Midbrain (tissue), 1 donor: Measurements from ENCODE around the gene PURB.
"Not testable (repeated sequence)": the region's sequence is repeated elsewhere in the genome, so short reads cannot be mapped to it uniquely, and the experiment has no call there.

Experiments used
- DNase-seq: peaks from one replicate; lab custom pipeline; 2025; lab: John Stamatoyannopoulos, UW

PURB gene

DNA sequence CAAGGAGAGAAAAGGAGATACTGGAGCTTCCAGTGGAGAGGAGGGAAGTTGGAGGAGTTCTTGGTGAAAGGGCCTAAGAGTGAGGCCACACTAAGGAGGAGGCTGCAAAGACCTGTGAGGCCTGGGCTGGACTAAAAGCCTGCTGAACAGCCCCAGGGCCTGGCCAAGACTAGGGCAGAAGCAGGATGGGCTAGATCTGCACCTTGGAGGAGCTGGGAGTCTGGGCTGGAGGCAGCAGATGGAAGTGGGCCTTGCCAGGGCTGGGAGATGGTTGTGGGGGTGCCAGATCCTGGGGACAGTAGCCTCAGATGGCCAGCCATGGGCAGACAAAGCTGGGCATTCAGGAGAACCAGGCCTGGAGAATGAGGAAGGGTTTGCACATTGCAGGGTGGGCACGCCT lies 6.5 kb upstream of the PURB start:
- no peak for DNase-seq

GRCh38 chr7:44891372-44891771 lies 6.0 kb upstream of the PURB start:
- no peak for DNase-seq

DNA sequence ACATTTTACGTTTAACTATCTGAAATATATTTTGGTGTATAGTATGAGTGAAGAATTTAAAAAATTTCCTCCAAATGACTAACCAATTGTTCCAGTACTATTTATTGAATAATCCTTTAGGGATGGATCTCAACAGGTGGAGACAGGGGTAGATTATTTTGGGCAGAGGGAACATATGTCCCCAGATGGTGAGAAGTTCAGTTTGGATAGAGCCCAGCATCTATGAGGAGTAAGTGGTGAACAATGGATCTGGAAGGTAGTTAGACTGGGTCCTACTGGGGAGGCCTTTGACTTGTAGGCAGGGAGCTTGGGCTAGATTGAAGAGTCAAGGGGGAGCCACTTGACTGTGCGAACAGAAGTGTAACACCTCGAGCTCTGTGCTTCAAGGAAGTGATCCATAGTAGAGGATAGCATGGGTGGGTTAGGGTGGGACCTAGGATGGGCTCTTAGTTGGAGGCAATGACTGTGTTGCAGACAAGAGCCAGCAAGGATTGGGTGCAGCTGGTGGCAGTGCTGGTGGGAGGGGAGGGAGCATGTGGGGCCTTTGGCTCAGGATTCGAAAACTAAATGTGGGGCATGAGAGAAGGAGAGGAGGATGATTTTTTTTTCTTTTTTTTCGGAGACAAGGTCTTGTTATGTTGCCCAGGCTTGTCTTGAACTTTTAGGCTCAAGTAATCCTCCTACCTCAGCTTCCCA lies 3.9 kb upstream of the PURB start:
- DNase-seq: no peak

- DNase-seq: no peak
These were observed 2.0 kb upstream of the PURB start for GRCh38 chr7:44887293-44887692.

- DNase-seq: no peak
These were observed 523 bp downstream of the PURB start for GRCh38 chr7:44884621-44885393.

DNA sequence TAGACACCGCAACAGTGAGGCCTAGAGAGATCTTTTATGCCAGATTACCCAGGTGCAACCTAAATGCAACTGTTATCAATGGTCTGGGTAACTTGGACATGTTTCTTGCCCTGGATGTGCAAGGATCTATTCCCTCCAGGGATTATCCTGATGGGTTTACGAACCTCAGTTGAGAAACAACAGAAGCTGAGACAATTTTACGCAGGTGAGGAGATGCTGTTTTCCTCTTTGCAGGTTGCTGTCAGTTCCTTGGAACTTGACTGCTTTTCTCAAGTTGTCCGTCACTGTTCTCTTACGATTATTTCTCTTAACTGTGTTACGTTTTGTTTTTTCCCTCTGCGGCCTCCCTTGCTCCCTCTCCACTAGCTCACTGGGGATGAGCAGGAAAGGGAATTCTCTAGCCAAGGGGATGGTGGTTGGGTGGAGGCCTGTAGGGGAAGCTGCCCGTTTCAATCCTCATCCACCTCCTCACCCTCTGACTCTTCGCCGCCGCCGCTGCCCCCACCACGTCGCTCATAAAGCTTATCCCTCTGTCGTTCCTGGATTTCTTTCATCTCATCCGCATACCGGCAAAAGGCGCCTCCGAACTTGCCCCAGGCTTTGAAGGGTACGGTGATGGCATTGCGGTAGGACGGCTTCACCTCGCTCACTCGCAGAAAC lies 1.2 kb downstream of the PURB start:
- DNase-seq: no peak

DNA sequence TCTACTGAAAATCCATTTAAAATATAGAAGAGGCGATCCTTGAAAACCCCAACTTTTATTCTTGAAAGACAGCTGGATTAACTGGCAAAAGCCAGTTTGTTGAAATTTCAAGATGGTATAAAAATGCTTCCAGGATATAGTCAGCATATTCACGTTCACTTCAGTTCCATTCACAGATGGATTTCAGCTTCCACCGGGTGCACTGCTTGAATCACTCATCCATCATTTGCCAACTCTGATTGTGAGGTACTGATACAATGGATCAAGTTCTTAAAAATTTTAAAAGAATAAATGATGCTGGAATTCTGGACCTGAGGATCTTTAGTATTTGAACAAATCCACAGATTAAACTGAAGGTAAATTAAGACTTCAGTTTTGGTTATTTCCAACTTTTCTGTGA lies 2.4 kb downstream of the PURB start:
- DNase-seq: no peak

DNA sequence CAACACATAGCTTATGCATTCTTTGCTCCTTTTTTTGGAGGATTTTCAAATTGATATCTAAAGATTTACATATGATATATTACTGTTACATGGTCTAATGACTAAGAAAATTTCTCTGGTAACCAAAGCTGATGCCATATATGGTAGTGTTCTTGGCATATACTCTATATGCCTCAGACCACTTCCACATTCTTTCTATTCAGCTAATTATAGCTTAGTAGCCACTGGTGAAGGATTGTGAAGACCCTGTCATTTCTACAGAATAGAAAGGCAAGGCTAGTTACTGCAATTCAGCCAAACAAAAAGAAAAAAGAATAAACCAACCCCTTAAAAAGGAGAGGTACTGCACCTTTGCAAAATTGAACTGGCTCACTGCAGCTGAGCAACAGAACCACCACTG lies 3.7 kb downstream of the PURB start:
- DNase-seq: no peak

DNA sequence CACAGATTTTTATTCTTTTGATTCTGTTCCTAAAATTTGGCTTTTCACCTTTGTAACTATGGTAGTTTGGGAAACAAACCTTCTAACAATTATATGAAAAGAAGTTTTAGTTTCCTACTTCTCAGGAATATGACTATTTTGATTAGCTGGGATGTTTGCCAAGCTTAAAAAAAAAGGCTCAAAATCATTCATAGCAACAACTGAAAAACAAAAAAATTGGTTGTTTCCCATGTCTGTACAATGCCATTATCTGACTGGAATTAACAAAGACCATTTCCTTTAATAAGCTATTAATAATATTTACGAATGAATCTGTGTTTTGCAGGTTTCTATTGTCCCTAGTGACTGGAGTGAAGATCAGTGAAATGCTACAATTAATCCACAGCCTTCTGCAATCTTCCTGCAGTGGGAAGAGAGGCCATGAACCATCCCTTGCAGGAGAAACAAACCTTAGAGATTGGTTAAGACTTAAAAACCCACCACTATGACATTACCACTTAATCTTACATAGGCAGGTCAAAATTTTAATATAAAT lies 4.2 kb downstream of the PURB start:
- DNase-seq: no peak

DNA sequence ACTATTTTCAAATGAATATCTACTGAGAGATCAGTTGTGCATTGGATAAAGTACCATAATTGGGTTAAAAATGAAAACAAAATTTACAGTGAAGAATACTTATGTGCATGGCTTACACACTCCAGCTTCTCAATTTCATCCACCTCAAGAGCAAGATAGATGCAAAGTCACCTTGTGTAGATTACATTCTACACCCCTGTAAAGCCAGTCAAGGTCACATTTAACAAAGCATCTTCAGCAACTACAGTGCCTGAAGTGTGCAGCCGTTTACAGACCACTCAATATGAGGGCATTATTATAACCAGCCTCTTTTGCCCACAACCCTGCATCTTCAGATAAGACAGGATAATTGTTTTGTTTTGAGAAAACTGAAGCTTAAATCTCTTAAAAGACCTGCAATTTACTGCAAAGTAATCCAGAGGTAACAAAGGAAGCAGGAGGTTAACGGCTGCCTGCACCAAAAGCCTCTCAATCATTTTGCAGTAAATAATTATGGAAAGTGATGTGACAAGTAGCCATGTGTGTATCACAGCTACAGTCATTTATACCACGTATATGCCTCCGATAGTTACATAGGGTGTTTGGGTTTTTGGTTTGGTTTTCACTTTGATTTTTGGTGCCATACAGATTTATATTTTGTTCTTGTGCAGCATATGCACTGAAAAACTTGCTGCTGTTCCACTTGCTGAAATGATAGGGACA lies 4.9 kb downstream of the PURB start:
- no peak for DNase-seq

DNA sequence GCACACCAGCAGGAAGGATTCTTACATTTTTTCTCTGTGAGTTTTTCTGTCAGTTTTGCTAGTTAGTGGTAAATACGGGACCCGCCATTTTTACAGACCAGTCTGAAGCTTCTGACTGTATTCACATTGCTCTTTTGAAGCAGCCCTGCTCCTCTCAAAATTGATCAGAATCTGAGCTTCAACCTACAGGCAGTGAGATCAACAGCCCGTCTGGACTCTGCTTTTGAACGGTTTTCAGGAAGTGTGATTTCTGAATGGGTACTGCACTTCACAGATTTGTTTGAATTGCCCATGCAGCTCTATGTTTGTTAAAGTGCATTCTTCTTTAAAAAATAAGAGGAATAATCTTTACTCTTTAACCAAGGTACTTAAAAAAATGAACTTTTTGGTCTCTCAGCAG lies 8.9 kb downstream of the PURB start:
- no peak for DNase-seq

DNA sequence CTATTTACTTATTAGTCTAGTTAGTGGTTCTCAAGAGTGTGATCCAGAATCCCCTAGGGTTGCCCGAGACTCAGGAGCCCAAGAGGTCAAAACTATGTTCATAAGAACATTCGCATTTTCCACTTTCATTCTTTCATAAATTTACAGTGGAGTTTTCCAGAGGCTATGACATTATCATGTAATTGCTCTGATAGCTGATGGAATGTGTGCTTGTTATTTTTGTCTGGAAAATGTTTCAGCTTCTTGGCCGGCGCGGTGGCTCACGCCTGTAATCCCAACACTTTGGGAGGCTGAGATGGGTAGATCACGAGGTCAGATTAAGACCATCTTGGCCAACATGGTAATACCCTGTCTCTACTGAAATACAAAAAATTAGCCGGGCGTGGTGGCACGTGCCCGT lies 10.1 kb downstream of the PURB start:
- DNase-seq: no peak

DNA sequence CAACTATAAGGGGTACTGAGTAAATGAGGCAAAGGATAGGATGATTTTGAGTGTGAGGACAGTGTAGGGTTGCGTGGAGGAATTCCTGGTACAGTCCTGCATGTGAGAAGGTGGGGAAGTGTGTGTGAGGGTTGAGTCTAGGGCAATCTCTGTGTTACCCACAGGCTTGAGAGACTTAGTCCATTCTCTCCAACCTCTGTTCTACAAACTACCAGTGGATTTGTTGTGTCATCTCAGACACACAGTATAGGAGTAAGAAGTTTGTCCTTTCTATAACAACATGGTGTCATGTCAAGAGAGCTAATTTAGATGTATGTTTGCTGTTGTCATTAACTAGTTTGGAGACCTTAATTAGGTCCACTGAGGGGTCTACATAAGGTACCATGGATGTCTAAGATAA lies 12.5 kb downstream of the PURB start:
- DNase-seq: no peak

- not testable (repeated sequence) for DNase-seq
These were observed 13.4 kb downstream of the PURB start for GRCh38 chr7:44871918-44872317.

- DNase-seq: not testable (repeated sequence)
These were observed 14.6 kb downstream of the PURB start for GRCh38 chr7:44870780-44871179.

- DNase-seq: not testable (repeated sequence)
These were observed 15.0 kb downstream of the PURB start for GRCh38 chr7:44870336-44870735.

DNA sequence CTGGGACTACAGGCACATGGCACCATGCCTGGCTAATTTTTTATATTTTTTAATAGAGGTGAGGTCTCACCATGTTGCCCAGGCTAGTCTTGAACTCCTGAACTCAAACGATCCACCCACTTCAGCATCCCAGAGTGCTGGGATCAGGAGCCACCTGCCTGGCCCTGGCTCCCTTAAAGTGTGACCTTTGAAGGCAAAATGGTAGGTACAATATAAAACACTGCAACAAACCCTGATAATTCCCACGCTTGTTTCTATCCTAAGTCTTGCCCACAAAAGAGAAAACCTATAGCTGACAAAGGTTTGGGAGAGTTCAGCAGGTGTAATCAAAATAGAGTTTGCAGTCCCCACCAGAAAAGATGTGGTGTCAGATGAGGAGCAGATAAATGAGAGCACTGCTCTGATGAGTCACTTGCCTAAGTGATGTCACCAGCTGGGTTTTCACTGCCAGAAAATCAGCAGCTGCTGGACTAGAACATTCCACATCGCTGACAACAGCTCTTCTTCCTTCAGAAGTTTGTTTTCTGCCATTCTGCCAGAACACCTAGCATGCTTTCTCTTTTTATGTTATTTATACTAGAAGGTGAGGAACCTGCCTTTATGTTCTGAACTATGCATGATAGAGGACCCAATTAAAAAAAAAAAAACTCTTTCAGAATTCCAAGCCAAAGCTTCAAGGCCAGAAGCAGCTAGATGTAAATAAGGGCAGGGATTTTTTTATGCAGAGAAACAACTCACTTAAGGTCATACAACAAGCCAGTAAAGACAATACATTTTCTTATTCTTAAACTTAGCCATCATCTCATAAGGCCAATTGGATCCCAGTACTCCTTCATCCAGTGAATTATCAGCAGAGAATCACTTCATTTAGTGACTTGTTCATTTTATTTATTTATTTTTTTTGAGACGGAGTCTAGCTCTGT lies 18.0 kb downstream of the PURB start:
- DNase-seq: no peak

- DNase-seq: not testable (repeated sequence)
These were observed 23.4 kb downstream of the PURB start for GRCh38 chr7:44861949-44862348.

- no peak for DNase-seq
These were observed 27.2 kb downstream of the PURB start for GRCh38 chr7:44858161-44858560.

DNA sequence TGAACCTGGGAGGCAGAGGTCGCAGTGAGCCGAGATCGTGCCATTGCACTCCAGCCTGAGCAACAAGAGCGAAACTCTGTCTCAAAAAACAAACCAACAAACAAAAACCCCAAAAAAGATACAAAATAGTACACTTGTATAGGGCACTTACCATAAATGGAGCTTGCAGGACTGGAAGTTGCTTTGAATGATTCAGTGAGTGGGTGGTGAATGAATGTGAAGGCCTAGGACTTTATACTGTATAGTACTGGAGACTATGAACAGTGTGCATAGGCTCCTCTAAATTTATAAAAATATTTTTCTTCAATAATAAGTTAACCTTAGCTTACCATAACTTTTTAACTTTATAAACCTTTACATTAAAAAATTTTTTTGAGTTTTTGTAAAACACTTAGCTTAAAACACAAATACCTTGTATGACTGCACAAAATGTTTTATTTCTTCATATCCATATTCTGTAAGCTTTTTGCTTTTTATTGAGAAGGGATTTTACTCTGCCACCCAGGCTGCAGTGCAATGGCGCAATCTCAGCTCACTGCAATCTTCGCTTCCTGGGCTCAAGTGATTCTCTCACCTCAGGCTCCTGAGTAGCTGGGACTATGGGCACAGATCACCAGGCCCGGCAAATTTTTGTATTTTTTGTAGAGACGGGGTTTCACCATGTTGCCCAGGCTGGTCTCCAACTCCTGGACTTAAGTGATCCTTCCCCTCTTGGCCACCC lies 30.5 kb downstream of the PURB start:
- no peak for DNase-seq
